ENCODE results near the gene CSAG2.

Gene CSAG2

DNA sequence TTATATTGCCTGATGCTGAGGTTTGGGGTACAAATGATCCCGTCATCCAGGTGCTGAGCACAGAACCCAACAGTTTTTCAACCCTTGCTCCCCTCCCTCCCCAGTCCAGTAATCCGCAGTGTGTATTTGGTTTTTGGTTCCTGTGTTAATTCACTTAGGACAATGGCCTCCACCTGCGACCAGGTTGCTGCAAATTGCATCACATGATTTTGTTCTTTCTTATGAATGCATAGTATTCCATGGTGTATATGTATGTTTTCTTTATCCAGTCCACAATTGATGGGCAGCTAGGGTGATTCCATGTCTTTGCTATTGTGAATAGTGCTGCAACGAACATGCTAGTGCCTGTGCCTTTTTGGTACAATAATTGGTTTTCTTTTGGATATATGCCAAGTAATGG, 46.0 kb downstream of the CSAG2 start:
- DNase-seq (ENCODE audit: low spot score) = no peak

DNA sequence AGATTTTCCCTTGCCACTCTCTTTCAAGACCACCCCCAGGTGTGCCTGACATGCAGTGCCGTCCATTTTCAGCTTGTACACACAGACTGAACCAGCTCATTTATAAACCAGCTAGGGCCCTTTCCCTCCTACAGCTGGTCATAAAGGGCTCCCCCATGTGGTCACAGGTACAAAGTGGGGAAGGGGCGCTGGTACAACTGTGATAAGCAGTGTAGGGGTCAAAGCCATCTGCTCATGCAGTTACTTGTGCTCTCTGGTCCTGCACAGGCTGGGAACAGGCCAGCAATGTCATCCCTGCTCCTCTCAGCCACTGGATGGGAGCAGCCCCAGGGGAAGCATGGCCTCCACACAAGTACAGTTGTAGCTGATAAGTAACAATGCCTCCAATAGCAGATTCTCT, 50.8 kb downstream of the CSAG2 start:
- no peak for DNase-seq (ENCODE audit: low spot score)

All from AG08396 (cell line).